ENCODE results near the gene EFNA2.

EFNA2 gene

DNA sequence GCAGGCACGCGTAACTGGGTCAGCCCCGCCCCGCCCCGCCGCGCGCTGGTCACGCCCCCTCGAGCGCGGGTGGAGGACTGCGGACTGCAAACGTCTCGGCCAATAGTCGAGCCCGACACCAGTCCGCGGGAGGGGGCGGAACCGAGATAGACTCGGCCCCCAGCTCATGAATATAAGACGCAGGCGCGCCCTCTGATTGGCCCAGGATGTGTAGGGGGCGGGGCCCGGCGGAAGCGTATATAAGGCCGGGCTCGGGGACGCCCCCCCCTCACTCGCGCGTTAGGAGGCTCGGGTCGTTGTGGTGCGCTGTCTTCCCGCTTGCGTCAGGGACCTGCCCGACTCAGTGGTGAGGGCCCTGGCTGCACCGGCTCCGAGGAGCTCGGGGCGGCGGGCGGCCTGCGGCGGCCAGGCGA lies 16.6 kb upstream of the EFNA2 start, which contains the start of gene CIRBP:
TSS of gene CIRBP (plus strand) at position 268 of the 413 bp plus-strand sequence. CDS start 1,602 bp downstream, outside the sequence.
- TF ChIP-seq, protein P1, sequence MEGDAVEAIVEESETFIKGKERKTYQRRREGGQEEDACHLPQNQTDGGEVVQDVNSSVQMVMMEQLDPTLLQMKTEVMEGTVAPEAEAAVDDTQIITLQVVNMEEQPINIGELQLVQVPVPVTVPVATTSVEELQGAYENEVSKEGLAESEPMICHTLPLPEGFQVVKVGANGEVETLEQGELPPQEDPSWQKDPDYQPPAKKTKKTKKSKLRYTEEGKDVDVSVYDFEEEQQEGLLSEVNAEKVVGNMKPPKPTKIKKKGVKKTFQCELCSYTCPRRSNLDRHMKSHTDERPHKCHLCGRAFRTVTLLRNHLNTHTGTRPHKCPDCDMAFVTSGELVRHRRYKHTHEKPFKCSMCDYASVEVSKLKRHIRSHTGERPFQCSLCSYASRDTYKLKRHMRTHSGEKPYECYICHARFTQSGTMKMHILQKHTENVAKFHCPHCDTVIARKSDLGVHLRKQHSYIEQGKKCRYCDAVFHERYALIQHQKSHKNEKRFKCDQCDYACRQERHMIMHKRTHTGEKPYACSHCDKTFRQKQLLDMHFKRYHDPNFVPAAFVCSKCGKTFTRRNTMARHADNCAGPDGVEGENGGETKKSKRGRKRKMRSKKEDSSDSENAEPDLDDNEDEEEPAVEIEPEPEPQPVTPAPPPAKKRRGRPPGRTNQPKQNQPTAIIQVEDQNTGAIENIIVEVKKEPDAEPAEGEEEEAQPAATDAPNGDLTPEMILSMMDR (IDR thresholded peaks at IDR 0.05) = no peak

DNA sequence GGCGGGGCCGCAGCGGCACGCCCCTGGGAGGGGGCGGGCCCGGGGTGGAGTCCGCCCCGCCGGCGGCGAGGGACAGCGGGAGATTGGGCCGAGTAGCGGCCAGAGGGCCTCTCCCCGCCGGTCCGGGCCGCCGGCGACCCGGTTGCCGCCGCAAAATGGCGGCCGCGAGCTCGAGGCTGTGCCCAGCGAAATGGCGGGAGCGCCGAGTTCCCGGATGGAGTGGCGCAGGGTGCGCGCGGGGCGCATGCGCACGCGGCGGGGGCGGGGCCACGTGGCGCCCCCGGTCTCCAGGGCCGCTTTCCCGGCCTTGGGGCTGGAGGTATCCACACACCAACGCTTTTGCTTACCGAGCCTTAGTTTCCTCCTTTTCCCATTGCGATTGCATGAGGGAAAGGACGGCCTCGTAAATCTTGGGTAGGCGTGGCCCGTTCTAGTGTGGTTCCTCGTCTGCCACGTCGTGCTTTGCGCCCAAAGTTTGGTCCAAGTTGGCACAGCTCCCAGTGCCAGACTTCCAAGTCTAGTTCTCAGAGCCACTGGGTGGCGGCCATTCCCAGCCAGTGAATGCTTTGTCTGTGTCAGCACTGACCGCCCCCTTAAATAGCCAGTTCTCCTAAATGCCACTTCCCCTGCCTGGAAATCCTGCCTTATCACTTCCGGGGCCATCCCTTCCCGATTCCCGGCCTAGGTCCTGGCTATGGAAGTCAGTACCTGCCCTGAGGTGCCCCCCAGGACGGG lies 16.0 kb upstream of the EFNA2 start:
- TF ChIP-seq, protein P1 (IDR thresholded peaks at IDR 0.05) = 0 out of 2 replicates have a peak, but pooled peaks have one; percentile 7

DNA sequence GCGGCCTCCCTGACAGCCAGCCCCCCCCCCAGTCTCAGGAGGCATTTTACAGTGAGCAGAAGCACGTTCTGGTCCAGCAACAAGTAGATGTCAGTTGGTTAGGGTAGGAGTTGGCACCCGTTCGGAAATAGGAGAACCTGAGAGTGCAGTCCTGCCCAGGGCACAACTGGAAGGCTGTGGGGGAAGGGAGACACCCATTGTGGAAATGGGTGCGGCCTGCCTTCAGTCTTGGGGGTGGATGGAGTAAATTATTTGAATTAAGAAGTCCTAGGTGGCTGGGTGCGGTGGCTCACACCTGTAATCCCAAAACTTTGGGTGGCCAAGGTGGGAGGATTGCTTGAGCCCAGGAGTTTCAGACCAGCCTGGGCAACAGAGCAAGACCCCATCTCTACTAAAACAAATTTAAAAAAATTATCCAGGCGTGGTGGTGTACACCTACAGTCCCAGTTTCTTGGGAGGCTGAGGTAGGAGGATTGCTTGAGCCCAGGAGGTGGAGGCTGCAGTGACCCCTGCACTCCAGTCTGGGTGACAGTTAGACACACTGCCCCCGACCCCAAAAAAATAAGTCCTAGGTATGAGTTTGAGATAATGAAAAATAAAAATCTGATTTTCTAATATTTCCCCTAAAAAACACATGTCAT lies 15.3 kb upstream of the EFNA2 start:
- TF ChIP-seq, protein P1 (IDR thresholded peaks at IDR 0.05) = no peak

DNA sequence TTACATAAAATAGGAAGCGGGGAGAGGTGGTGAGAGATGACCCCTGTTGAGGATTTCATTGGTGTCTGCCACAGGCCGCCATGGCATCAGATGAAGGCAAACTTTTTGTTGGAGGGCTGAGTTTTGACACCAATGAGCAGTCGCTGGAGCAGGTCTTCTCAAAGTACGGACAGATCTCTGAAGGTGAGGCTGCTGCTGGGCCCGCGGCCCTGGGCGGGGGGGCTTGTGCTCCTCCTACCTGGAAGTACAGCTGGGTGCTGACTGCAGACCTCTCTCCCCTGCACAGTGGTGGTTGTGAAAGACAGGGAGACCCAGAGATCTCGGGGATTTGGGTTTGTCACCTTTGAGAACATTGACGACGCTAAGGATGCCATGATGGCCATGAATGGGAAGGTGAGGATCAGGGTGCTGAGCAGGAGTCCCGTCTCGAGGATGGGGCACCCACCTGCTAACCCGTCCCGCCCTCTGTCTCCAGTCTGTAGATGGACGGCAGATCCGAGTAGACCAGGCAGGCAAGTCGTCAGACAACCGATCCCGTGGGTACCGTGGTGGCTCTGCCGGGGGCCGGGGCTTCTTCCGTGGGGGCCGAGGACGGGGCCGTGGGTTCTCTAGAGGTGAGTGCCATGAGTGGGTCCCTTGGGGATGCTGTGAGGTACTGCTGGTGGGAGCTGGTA lies 14.7 kb upstream of the EFNA2 start:
- TF ChIP-seq, protein P1 (IDR thresholded peaks at IDR 0.05) = no peak

DNA sequence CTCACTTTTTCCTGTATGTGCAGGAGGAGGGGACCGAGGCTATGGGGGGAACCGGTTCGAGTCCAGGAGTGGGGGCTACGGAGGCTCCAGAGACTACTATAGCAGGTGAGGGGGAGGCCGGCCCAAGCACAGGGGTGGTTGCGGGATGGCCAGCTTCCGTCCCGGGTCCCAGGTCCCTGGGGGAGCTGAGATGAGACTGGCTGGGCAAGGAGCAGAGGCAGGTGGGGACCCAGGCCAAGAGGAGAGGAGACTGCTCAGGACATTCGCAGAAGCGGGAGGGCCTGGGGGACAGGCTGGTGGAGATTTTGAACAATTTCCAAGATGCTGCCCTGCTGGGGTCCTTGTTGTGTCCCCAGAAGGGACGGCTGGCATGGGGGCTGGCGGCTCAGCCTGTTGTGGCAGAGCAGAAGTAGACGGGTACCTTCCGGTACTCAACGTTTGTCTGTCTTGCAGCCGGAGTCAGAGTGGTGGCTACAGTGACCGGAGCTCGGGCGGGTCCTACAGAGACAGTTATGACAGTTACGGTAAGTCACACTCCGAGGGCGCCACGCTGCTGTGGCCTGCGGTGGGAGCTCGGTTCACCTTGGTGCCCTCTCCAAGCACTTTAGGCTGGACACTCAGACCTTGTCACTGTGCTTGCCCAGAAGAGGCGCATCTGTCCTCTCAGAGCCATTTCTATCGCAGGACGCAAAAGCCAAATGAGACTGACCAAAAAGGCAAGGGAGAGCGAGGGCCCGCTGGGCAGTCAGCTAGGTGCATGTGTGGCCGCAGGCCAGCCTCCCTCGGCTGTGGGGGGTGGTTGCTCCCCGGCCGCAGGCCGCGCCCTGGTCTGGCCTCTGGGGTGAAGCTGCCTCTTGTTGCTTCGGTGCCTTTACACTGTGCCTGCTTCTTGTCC lies 13.9 kb upstream of the EFNA2 start:
- TF ChIP-seq, protein P1 (IDR thresholded peaks at IDR 0.05) = no peak

DNA sequence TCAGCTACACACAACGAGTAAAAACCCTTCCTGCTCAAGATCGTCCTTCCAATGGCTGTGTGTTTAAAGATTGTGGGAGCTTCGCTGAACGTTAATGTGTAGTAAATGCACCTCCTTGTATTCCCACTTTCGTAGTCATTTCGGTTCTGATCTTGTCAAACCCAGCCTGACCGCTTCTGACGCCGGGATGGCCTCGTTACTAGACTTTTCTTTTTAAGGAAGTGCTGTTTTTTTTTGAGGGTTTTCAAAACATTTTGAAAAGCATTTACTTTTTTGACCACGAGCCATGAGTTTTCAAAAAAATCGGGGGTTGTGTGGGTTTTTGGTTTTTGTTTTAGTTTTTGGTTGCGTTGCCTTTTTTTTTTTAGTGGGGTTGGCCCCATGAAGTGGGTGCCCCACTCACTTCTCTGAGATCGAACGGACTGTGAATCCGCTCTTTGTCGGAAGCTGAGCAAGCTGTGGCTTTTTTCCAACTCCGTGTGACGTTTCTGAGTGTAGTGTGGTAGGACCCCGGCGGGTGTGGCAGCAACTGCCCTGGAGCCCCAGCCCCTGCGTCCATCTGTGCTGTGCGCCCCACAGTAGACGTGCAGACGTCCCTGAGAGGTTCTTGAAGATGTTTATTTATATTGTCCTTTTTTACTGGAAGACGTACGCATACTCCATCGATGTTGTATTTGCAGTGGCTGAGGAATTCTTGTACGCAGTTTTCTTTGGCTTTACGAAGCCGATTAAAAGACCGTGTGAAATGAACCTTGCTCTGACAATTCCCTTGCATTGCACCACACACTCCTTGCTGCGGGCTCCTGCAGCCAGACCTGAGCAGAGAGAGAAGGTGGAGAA lies 13.0 kb upstream of the EFNA2 start:
- TF ChIP-seq, protein P1 (IDR thresholded peaks at IDR 0.05) = no peak
